B cell (primary cell): ENCODE results near the gene XYLT1. TPM values are rescaled to one million over a fixed set of nuclear protein-coding genes. Genes with fewer than 3 reads are reported as not detected.

Experiments
- ATAC-seq: fragments of 200-7000 bp; cut with Tn5 transposase; one replicate; pipeline ENCODE4 v1.10.0; 2021; ENCODE audit warnings: low read depth, mild to moderate bottlenecking, moderate number of reproducible peaks, moderate library complexity
- CTCF ChIA-PET: fragments of 350-600 bp; sonication (Branson Sonifier 250); formaldehyde crosslinking; loops from one replicate; lab custom pipeline; 2021; ENCODE audit warnings: antibody characterized with exemption, inconsistent platforms; lab: Charles Lee
- POLR2A ChIA-PET: fragments of 350-600 bp; sonication (Branson Sonifier 250); formaldehyde crosslinking; loops from one replicate; lab custom pipeline; 2021; ENCODE audit warnings: antibody characterized with exemption; lab: Charles Lee
- DNase-seq: peaks from one replicate; pipeline ENCODE4 v3.0.0; 2013
- H2AFZ ChIP-seq: 2 replicates; pipeline ENCODE4 v1.6.1; 2012; ENCODE audit warnings: mild to moderate bottlenecking, low read depth, low read length; ENCODE audit not compliant: insufficient read depth, poor library complexity, severe bottlenecking
- H3K27ac ChIP-seq, 2 donors: 1 replicate in 1 of 2; 2 replicates in 1 of 2; pipeline ENCODE4 v1.5.1; 2012 to 2013; ENCODE audit warnings: low read length in 2 of 2, mild to moderate bottlenecking in 2 of 2, moderate library complexity in 1 of 2
- H3K27me3 ChIP-seq, 4 experiments: fragments of 200-600 bp in 1 of 4; sonication (generic) in 1 of 4; replicated peaks in 1 of 4; 1 replicate in 2 of 4; 2 replicates in 2 of 4; pipeline versions ENCODE4 v1.6.1 to v1.7.0; 2013 to 2016; ENCODE audit warnings: low read length in 3 of 4, mild to moderate bottlenecking in 2 of 4, mixed read lengths in 1 of 4, moderate library complexity in 1 of 4; ENCODE audit not compliant: insufficient read depth in 4 of 4, control insufficient read depth in 3 of 4; ENCODE audit errors: control extremely low read depth in 1 of 4
- H3K36me3 ChIP-seq, 2 experiments: replicated peaks in 1 of 2; 1 replicate in 1 of 2; 2 replicates in 1 of 2; pipeline versions ENCODE4 v1.6.1 to v1.7.1; 2013; ENCODE audit warnings: low read length in 1 of 2; ENCODE audit not compliant: insufficient read depth in 2 of 2, control insufficient read depth in 1 of 2; ENCODE audit errors: control extremely low read depth in 1 of 2, extremely low read depth in 1 of 2
- H3K4me1 ChIP-seq, 2 donors: fragments of 200-600 bp in 1 of 2; sonication (generic) in 1 of 2; 1 replicate in 1 of 2; 2 replicates in 1 of 2; pipeline versions ENCODE4 v1.5.1 to v1.6.1; 2013 to 2017; ENCODE audit warnings: low read length in 2 of 2; ENCODE audit not compliant: control insufficient read depth in 2 of 2, insufficient read depth in 2 of 2
- H3K4me2 ChIP-seq: replicated peaks from 2 replicates; pipeline ENCODE3; 2012; ENCODE audit warnings: mild to moderate bottlenecking, low read depth, low read length; ENCODE audit not compliant: poor library complexity, severe bottlenecking
- H3K4me3 ChIP-seq, 5 experiments: fragments of 200-600 bp in 1 of 5; sonication (generic) in 1 of 5; 1 replicate in 3 of 5; 2 replicates in 2 of 5; pipeline versions ENCODE4 v1.5.1 to v1.7.0; 2011 to 2016; ENCODE audit warnings: low read length in 4 of 5, mild to moderate bottlenecking in 4 of 5, low read depth in 2 of 5, control low read depth in 1 of 5, moderate library complexity in 1 of 5; ENCODE audit not compliant: insufficient read depth in 1 of 5; ENCODE audit errors: control extremely low read depth in 1 of 5, extremely low read depth in 1 of 5
- H3K79me2 ChIP-seq: fragments of 200-600 bp; sonication (generic); one replicate; pipeline ENCODE4 v1.6.0; 2016; ENCODE audit warnings: low read length; ENCODE audit not compliant: control insufficient read depth, insufficient read depth
- H3K9ac ChIP-seq: fragments of 200-600 bp; sonication (generic); 2 replicates; pipeline ENCODE4 v1.6.1; 2017; ENCODE audit warnings: mild to moderate bottlenecking, low read length, moderate library complexity
- H3K9me3 ChIP-seq, 3 donors: one replicate each; pipeline versions ENCODE4 v1.6.1 to v1.7.1; 2013; ENCODE audit warnings: low read length in 2 of 3; ENCODE audit not compliant: control insufficient read depth in 2 of 3, insufficient read depth in 1 of 3; ENCODE audit errors: control extremely low read depth in 1 of 3
- H4K20me1 ChIP-seq: 2 replicates; pipeline ENCODE4 v1.6.0; 2012; ENCODE audit warnings: mild to moderate bottlenecking, low read length; ENCODE audit not compliant: insufficient read depth, control insufficient read depth, poor library complexity, severe bottlenecking
- H3K27ac Mint-ChIP-seq: one replicate; pipeline ENCODE4 v1.8.0; 2021; ENCODE audit warnings: mixed read lengths
- H3K27me3 Mint-ChIP-seq: one replicate; pipeline ENCODE4 v1.8.0; 2021; ENCODE audit warnings: mixed read lengths
- H3K4me1 Mint-ChIP-seq: one replicate; pipeline ENCODE4 v1.8.0; 2021; ENCODE audit warnings: mixed read lengths
- H3K4me3 Mint-ChIP-seq: one replicate; pipeline ENCODE4 v1.8.0; 2021; ENCODE audit warnings: mixed read lengths
- H3K9me3 Mint-ChIP-seq: one replicate; pipeline ENCODE4 v1.8.0; 2022; ENCODE audit warnings: mixed read lengths; ENCODE audit not compliant: insufficient read depth
- EZH2 ChIP-seq: IDR thresholded peaks from 2 replicates; pipeline ENCODE4 v1.6.1; 2012; ENCODE audit warnings: borderline replicate concordance, low read depth, mild to moderate bottlenecking, moderate library complexity, low read length; ENCODE audit not compliant: insufficient read depth, poor library complexity, severe bottlenecking
- WGBS: methylation state at CpG from one replicate; pipeline ENCODE4 v1.1.5; 2013; ENCODE audit warnings: missing lambda C conversion rate; ENCODE audit not compliant: insufficient coverage; 5-methylcytosine and 5-hydroxymethylcytosine counted together
- intact Hi-C: fragments of 100-400 bp; cut with micrococcal nuclease; formaldehyde crosslinking; loops from one replicate; pipeline ENCODE4 v1.10.0; 2022
- polyA plus RNA-seq: library from polyadenylated mRNA; depleted of rRNA; stranded (reverse); fragments of >200 nt; gene quantifications from 2 replicates; pipeline ENCODE4 v1.2.3, GENCODE V29; 2012
- total RNA-seq, 2 donors: library from RNA; stranded (reverse); fragments of 120-200 nt in 1 of 2; gene quantifications; 1 replicate in 1 of 2; 2 replicates in 1 of 2; pipeline versions ENCODE4 v1.2.3 to v1.2.4, GENCODE V29; 2013 to 2022
- TF ChIP-seq, protein P1 (sequence below): fragments of 200-600 bp; IDR thresholded peaks from one replicate; pipeline ENCODE4 v1.8.0; 2022; ENCODE audit warnings: antibody characterized with exemption, mild to moderate bottlenecking

Gene XYLT1
- total and polyA plus RNA-seq, 2 donors (not counting 1 experiment from before 2014, with no cell fraction given), result 8.7 to 59.6 TPM

DNA sequence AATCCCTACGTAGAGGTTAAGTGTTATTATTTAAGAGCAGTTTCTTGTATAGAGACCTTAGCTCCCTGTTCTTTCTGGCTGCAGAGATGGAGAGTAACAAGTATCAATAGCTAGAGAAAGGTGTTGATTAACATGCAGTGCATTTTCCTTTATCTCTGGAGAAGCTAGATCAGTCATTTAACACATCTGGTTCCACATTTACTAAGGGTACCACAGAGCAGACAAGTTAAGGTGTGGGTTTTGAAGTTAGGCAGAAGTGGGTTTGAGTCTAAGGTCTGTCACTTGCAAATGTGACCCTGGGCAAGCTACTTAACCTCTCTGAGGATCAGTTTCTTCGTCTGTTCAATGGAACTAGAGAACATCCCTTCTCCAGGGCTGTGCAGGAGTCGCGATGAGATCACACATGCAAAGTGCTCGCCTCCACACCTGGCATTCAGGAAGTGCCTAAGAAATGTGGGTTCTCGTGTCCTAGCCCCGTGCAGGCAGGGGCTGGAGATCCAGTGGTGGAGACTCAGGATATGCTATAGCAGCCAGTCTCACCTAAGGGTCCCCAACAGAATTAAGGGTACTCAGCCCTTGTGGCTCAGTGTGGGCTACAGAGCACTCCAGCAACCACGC is 224.4 kb downstream of the XYLT1 start:
- H4K20me1 ChIP-seq, result peaks cover 67% of the 10 kb centered on the region
- TF ChIP-seq, protein P1, sequence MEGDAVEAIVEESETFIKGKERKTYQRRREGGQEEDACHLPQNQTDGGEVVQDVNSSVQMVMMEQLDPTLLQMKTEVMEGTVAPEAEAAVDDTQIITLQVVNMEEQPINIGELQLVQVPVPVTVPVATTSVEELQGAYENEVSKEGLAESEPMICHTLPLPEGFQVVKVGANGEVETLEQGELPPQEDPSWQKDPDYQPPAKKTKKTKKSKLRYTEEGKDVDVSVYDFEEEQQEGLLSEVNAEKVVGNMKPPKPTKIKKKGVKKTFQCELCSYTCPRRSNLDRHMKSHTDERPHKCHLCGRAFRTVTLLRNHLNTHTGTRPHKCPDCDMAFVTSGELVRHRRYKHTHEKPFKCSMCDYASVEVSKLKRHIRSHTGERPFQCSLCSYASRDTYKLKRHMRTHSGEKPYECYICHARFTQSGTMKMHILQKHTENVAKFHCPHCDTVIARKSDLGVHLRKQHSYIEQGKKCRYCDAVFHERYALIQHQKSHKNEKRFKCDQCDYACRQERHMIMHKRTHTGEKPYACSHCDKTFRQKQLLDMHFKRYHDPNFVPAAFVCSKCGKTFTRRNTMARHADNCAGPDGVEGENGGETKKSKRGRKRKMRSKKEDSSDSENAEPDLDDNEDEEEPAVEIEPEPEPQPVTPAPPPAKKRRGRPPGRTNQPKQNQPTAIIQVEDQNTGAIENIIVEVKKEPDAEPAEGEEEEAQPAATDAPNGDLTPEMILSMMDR, result no peak
- TF ChIP-seq EZH2, result no peak
- peaks cover 0 to 3% of the 10 kb centered on the region in 2 experiments for H3K36me3 ChIP-seq
- no peak overlapping the region for H3K27ac ChIP-seq
- no peaks in the 10 kb centered on the region for H3K9me3 Mint-ChIP-seq
- peaks cover 23% of the 10 kb centered on the region for H3K4me1 Mint-ChIP-seq
- no peak overlapping the region for H3K9ac ChIP-seq
- H3K27me3 ChIP-seq, result no peaks in the 10 kb centered on the region
- no peak for DNase-seq
- WGBS, result 90% methylated on average over 8 of the region's 8 CpGs
- no peaks in the 10 kb centered on the region for H3K9me3 ChIP-seq
- no peak overlapping the region for H3K4me3 Mint-ChIP-seq
- no peak overlapping the region for H3K4me2 ChIP-seq
- no peaks in the 10 kb centered on the region for H3K27me3 Mint-ChIP-seq
- H2AFZ ChIP-seq, result no peak overlapping the region
- H3K4me3 ChIP-seq, result no peak overlapping the region
- CTCF ChIA-PET, result no interaction called here
- H3K4me1 ChIP-seq, result peaks cover 3 to 6% of the 10 kb centered on the region in 2 donors
- ATAC-seq, result no peak
- POLR2A ChIA-PET, result no interaction called here
- no peak overlapping the region for H3K27ac Mint-ChIP-seq
- intact Hi-C loops, result no loop called here
- peaks cover 63% of the 10 kb centered on the region for H3K79me2 ChIP-seq

DNA sequence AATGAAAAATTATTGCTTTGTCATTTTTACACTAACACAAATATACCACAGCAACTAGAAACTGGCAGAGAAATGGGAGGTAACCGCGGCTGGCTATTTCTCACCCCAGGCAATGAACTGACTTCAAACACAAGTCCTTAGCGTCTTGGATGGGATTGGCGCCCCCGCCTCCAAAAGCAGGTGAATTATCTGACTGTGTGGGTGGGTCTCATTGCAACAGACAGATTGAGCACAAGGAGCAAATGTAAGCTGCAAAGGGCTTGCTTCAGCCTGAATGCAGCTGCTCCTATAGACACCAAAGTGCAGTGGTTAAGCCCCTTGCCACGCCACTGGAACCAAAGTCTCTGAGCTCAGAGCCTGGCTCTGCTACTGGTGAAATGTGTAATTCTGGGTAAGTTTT is 225.0 kb downstream of the XYLT1 start:
- Histone ChIP-seq H3K36me3 (peaks cover 0 to 3% of the 10 kb centered on the region in 2 experiments), H3K4me2 (no peak overlapping the region), H3K79me2 (peaks cover 57% of the 10 kb centered on the region), H2AFZ (no peak overlapping the region), H3K9me3 (no peaks in the 10 kb centered on the region), H4K20me1 (peaks cover 67% of the 10 kb centered on the region), H3K27me3 (no peaks in the 10 kb centered on the region), H3K4me1 (peaks cover 0 to 4% of the 10 kb centered on the region in 2 donors), H3K4me3 (no peak overlapping the region), H3K27ac (no peak overlapping the region), H3K9ac (no peak overlapping the region)
- no peak overlapping the region for H3K4me3 Mint-ChIP-seq
- no peaks in the 10 kb centered on the region for H3K9me3 Mint-ChIP-seq
- intact Hi-C loops, result no loop called here
- ATAC-seq (no peak), DNase-seq (no peak)
- TF ChIP-seq EZH2, result no peak
- TF ChIP-seq, protein P1, result no peak
- POLR2A ChIA-PET, result no interaction called here
- peaks cover 18% of the 10 kb centered on the region for H3K4me1 Mint-ChIP-seq
- no peak overlapping the region for H3K27ac Mint-ChIP-seq
- WGBS, result 93% methylated on average over 6 of the region's 6 CpGs
- H3K27me3 Mint-ChIP-seq, result no peaks in the 10 kb centered on the region
- CTCF ChIA-PET, result no interaction called here
